Naive thymus-derived CD4-positive, alpha-beta T cell (primary cell): ENCODE data around the gene PLBD2. TPM values are rescaled to one million over a fixed set of nuclear protein-coding genes. Genes with fewer than 3 reads are reported as not detected.

Source experiments
- ATAC-seq: fragments of 150-1000 bp; cut with Tn5 transposase; 2 replicates; pipeline ENCODE4 v1.10.0; 2021; ENCODE audit warnings: mild to moderate bottlenecking, moderate library complexity
- CTCF ChIA-PET: fragments of 350-600 bp; sonication (Branson Sonifier 250); formaldehyde crosslinking; loops from one replicate; lab custom pipeline; 2021; ENCODE audit warnings: antibody characterized with exemption; lab: Charles Lee
- POLR2A ChIA-PET: fragments of 350-600 bp; sonication (Branson Sonifier 250); formaldehyde crosslinking; loops from one replicate; lab custom pipeline; 2021; ENCODE audit warnings: antibody characterized with exemption, inconsistent platforms; lab: Charles Lee
- DNase-seq, 9 donors: peaks; one replicate each; pipeline versions ENCODE4 v3.0.0 to v3.0.0-alpha.2; 2020 to 2022; ENCODE audit warnings: mixed read lengths in 1 of 9
- H3K27ac ChIP-seq: one replicate; pipeline ENCODE4 v1.7.0; 2013; ENCODE audit warnings: mild to moderate bottlenecking, low read depth, low read length, moderate library complexity
- H3K27me3 ChIP-seq, 2 donors: one replicate each; pipeline ENCODE4 v1.7.0; 2013; ENCODE audit warnings: low read length in 2 of 2, mild to moderate bottlenecking in 2 of 2, moderate library complexity in 2 of 2; ENCODE audit not compliant: control insufficient read depth in 2 of 2, insufficient read depth in 2 of 2
- H3K36me3 ChIP-seq, 3 experiments: 1 replicate in 2 of 3; 2 replicates in 1 of 3; pipeline ENCODE4 v1.7.0; 2013; ENCODE audit warnings: low read length in 3 of 3, mild to moderate bottlenecking in 3 of 3, moderate library complexity in 1 of 3; ENCODE audit not compliant: insufficient read depth in 3 of 3, control insufficient read depth in 2 of 3
- H3K4me1 ChIP-seq, 2 donors: one replicate each; pipeline ENCODE4 v1.7.0; 2013; ENCODE audit warnings: low read length in 2 of 2, mild to moderate bottlenecking in 2 of 2, moderate library complexity in 1 of 2; ENCODE audit not compliant: control insufficient read depth in 2 of 2, insufficient read depth in 2 of 2
- H3K4me3 ChIP-seq: 2 replicates; pipeline ENCODE4 v1.7.0; 2013; ENCODE audit warnings: mild to moderate bottlenecking, low read length
- H3K9me3 ChIP-seq, 3 experiments: 1 replicate in 2 of 3; 2 replicates in 1 of 3; pipeline ENCODE4 v1.7.0; 2013; ENCODE audit warnings: low read length in 3 of 3; ENCODE audit not compliant: control insufficient read depth in 2 of 3
- H3K27ac Mint-ChIP-seq, 9 donors: one replicate each; pipeline ENCODE4 v1.8.0; 2020 to 2022; ENCODE audit warnings: mixed read lengths in 9 of 9, mild to moderate bottlenecking in 8 of 9, moderate library complexity in 5 of 9, inconsistent platforms in 2 of 9
- H3K27me3 Mint-ChIP-seq, 5 donors: one replicate each; pipeline ENCODE4 v1.8.0; 2021 to 2022; ENCODE audit warnings: mixed read lengths in 5 of 5, mild to moderate bottlenecking in 1 of 5
- H3K36me3 Mint-ChIP-seq, 5 donors: one replicate each; pipeline ENCODE4 v1.8.0; 2020 to 2022; ENCODE audit warnings: mixed read lengths in 5 of 5, mild to moderate bottlenecking in 3 of 5, inconsistent platforms in 1 of 5
- H3K4me1 Mint-ChIP-seq, 7 donors: one replicate each; pipeline ENCODE4 v1.8.0; 2020 to 2022; ENCODE audit warnings: mixed read lengths in 7 of 7, mild to moderate bottlenecking in 3 of 7, inconsistent platforms in 1 of 7
- H3K4me3 Mint-ChIP-seq, 10 donors: one replicate each; pipeline ENCODE4 v1.8.0; 2020 to 2022; ENCODE audit warnings: mild to moderate bottlenecking in 10 of 10, mixed read lengths in 10 of 10, moderate library complexity in 6 of 10, inconsistent platforms in 2 of 10
- H3K9me3 Mint-ChIP-seq, 11 donors: one replicate each; pipeline ENCODE4 v1.8.0; 2020 to 2022; ENCODE audit warnings: mixed read lengths in 11 of 11, mild to moderate bottlenecking in 4 of 11, inconsistent platforms in 1 of 11, moderate library complexity in 1 of 11
- intact Hi-C, 2 donors: fragments of 100-400 bp; cut with micrococcal nuclease; formaldehyde crosslinking; loops; one replicate each; pipeline ENCODE4 v1.15.1; 2023
- polyA plus RNA-seq, 2 donors: library from polyadenylated mRNA; unstranded; fragments of 300-500 nt; fragmentation: Illumina TruSeq; gene quantifications; one replicate each; pipeline ENCODE4 v1.2.3, GENCODE V29; 2021
- total RNA-seq, 6 experiments: library from RNA in 5 of 6; stranded (reverse) in 5 of 6; gene quantifications; 1 replicate in 5 of 6; 2 replicates in 1 of 6; pipeline ENCODE4 v1.2.3 and lab custom pipeline; 2021 to 2026

Gene PLBD2
- total and polyA plus RNA-seq, 7 experiments from 2014 or later, result 7.8 to 25.4 (median 13.3) TPM

DNA sequence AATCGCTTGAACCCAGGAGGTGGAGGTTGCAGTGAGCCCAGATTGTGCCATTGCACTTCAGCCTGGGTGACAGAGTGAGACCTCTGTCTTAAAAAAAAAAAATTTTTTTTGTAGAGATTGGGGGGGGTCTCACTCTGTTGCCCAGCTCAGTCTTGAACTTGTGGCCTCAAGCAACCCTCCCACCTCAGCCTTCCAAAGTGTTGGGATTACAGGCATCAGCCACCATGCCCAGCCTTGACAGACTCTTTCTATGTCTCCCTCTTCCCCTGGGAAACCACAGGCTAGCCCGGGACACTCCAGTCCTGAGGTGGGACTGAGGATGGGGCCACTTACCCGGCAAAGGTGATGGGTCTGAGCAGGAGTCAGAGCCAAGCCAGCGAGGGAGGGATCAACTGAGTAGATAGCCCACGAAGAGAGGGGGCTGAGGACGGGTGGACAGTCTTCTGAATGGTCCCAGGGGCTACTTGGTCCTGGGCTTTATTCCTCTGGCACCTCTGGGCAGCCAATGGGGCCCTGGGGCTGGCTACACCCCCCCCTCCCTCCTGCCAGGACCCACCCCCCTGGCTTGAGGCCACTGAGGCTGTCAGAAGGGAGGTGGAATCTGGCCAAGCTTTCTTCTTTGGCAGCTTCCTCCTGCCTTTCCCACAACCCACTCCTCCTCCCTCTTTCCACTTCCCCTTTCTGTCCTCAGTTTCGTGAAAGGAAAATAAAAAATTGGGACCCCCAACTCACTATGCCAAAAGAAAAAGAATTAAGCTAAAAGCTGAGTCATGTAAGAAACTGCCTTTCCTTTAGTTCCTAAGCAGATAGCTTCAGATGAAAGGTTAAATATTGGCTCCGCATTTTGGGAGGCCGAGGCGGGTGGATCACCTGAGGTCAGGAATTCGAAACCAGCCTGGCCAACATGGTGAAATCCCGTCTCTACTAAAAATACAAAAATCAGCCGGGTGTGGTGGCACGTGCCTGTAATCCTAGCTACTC lies 45.3 kb downstream of the PLBD2 start, which contains the start of gene SDS:
SDS (minus strand) TSS at position 453 of the 981 bp plus-strand sequence. CDS start 4,179 bp downstream, outside the sequence.
- Mint-ChIP-seq H3K4me3 (no peak within 1 kb of the TSS), H3K27ac (no peak within 1 kb of the TSS), H3K27me3 (peaks cover 0 to 16% (median 10%) of the 10 kb centered on the region in 5 donors), H3K9me3 (no peaks in the 10 kb centered on the region), H3K4me1 (peaks cover 0 to 6% (median 0%) of the 10 kb centered on the region in 7 donors), H3K36me3 (peaks cover 0 to 4% (median 0%) of the 10 kb centered on the region in 5 donors)
- Histone ChIP-seq H3K36me3 (no peaks in the 10 kb centered on the region), H3K27ac (no peak within 1 kb of the TSS), H3K4me3 (no peak within 1 kb of the TSS), H3K4me1 (no peaks in the 10 kb centered on the region), H3K9me3 (no peaks in the 10 kb centered on the region), H3K27me3 (no peaks in the 10 kb centered on the region)
- POLR2A ChIA-PET, result no interaction called here
- CTCF ChIA-PET, result no interaction called here
- intact Hi-C loops, result no loop called here
- DNase-seq (no peak), ATAC-seq (peak; percentile 29)

DNA sequence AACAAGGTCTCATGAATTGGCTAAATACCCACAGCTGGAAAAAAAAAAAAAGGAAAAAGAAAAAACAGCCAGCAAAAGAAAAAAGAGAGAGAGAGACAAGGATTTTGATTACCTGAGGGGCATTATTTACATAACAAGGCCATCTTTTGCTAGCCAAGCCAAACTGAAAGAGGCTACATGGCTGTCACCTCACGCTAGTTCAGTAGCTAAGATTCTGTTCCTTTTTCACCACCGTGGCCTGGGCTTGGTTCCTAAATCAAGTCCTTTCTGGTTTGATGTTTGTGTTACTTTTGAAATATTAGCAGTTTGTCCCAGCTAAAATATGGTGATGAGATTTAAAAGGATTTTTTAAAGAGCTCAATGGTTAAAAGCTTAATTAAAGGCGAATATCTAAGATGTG lies 47.3 kb downstream of the PLBD2 start:
- ATAC-seq (no peak), DNase-seq (no peak)
- Mint-ChIP-seq H3K27ac (no peak overlapping the region), H3K27me3 (peaks cover 0 to 19% (median 5%) of the 10 kb centered on the region in 5 donors), H3K4me3 (no peak overlapping the region), H3K36me3 (peaks cover 0 to 4% (median 0%) of the 10 kb centered on the region in 5 donors), H3K9me3 (no peaks in the 10 kb centered on the region), H3K4me1 (peaks cover 0 to 8% (median 0%) of the 10 kb centered on the region in 7 donors)
- Histone ChIP-seq H3K4me3 (no peak overlapping the region), H3K27ac (no peak overlapping the region), H3K27me3 (no peaks in the 10 kb centered on the region), H3K9me3 (no peaks in the 10 kb centered on the region), H3K4me1 (no peaks in the 10 kb centered on the region), H3K36me3 (no peaks in the 10 kb centered on the region)
- ChIA-PET POLR2A (no interaction called here), CTCF (interaction anchor here (0.6 kb wide), 1 partner anchor 51 kb away, joined by 4 read pairs; no protein-coding TSS in a partner anchor)
- intact Hi-C loops, result no loop called here

DNA sequence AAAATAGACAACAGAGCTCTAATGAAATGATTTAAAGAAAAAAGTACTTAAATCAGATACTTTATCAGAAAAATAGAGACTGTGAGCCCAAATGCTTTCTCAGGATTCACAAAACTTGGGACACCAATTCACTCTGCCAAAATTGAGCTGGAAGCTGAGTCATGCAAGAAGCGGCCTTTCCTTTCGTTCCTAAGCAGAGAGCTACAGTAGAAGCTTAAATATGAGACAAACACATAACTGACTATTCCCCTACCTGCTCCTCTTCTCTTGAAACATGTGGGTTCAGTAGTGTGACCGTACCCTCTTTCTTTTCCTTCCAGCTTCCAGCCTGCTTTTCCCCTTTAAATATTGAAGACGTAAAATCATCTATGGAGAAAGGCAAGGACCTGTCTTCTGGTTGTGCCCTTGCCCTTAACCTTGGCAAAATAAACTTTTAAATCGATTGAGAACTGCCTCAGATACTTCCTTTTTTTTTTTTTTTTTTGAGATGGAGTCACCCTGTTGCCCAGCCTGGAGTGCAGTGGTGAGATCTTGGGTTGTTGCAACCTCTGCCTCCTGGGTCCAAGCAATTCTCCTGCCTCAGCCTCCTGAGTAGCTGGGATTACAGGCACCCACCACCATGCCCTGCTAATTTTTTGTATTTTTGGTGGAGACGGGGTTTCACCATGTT lies 49.7 kb downstream of the PLBD2 start:
- DNase-seq (no peak), ATAC-seq (no peak)
- Histone ChIP-seq H3K4me3 (no peak overlapping the region), H3K4me1 (no peaks in the 10 kb centered on the region), H3K36me3 (no peaks in the 10 kb centered on the region), H3K9me3 (no peaks in the 10 kb centered on the region), H3K27me3 (no peaks in the 10 kb centered on the region), H3K27ac (no peak overlapping the region)
- POLR2A ChIA-PET, result interaction anchor here (0.6 kb wide), 1 partner anchor 12 kb away, joined by 3 read pairs; no protein-coding TSS in a partner anchor
- peaks cover 0 to 20% (median 5%) of the 10 kb centered on the region in 5 donors for H3K27me3 Mint-ChIP-seq
- no peaks in the 10 kb centered on the region for H3K9me3 Mint-ChIP-seq
- H3K36me3 Mint-ChIP-seq, result peaks cover 0 to 4% (median 0%) of the 10 kb centered on the region in 5 donors
- H3K4me3 Mint-ChIP-seq, result no peak overlapping the region
- CTCF ChIA-PET, result no interaction called here
- H3K27ac Mint-ChIP-seq, result no peak overlapping the region
- peaks cover 0 to 8% (median 0%) of the 10 kb centered on the region in 7 donors for H3K4me1 Mint-ChIP-seq
- intact Hi-C loops, result no loop called here

DNA sequence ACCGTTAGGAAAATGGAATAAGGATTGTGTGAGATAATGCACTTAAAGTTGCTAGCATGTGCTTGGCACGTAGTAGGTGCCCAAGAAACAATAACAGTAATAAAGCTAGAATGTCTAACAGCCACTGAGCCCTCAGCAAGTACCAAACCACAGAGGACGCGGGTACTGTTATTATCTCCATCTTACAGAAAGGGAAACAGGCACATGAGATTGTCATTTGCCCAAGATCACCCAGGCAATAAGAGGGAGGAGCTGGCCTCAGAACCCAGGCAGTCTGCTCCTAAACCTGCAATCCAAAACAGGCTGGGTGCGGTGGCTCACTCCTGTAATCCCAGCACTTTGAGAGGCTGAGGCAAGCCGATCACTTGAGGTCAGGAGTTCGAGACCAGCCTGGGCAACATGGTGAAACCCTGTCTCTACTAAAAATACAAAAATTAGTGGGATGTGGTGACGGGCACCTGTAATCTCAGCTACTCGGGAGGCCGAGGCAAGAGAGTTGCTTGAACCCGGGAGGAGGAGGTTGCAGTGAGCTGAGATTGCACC lies 50.4 kb downstream of the PLBD2 start:
- Mint-ChIP-seq H3K27ac (no peak overlapping the region), H3K4me1 (peaks cover 0 to 8% (median 0%) of the 10 kb centered on the region in 7 donors), H3K36me3 (peaks cover 0 to 4% (median 0%) of the 10 kb centered on the region in 5 donors), H3K9me3 (no peaks in the 10 kb centered on the region), H3K4me3 (no peak overlapping the region), H3K27me3 (peaks cover 0 to 20% (median 5%) of the 10 kb centered on the region in 5 donors)
- Histone ChIP-seq H3K9me3 (no peaks in the 10 kb centered on the region), H3K36me3 (no peaks in the 10 kb centered on the region), H3K27ac (no peak overlapping the region), H3K27me3 (no peaks in the 10 kb centered on the region), H3K4me1 (no peaks in the 10 kb centered on the region), H3K4me3 (no peak overlapping the region)
- intact Hi-C loops, result no loop called here
- DNase-seq (no peak), ATAC-seq (no peak)
- CTCF ChIA-PET, result no interaction called here
- POLR2A ChIA-PET, result no interaction called here

DNA sequence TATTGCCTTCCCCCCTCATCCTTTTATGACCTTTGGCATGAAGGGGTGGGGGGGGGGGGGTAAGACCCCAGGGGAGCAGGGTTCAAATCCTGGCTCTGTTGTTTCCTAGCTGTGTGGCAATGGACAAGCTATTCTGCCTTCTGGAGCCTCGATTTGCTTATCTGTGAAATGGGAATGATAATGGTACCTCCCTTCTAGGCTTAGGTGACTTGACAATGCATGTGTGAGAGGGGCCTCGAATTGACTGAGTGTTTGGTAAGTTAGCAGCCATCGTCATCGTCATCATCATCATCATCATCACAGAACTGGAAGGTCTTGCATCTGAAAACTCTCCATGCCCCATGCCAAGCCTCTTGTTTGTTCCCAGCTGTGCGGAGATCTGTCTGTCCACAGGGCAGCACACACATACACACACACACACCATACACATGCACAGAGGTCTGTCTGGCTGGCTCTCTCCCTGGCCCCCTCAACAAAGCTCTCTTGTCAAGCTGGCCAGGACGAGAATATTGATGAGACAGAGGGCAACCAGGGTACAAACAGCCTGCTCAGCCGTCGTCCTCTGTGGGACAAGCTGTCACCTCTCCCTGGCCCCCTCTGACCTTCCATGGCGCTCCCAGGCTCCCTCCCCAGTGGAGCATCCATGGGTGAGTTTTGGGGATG lies 51.2 kb downstream of the PLBD2 start:
- H3K27ac Mint-ChIP-seq, result no peak overlapping the region
- H3K4me1 Mint-ChIP-seq, result peaks cover 0 to 2% (median 0%) of the 10 kb centered on the region in 7 donors
- ChIA-PET CTCF (interaction anchor here (0.7 kb wide), 1 partner anchor 240 kb away, joined by 3 read pairs; no protein-coding TSS in a partner anchor), POLR2A (no interaction called here)
- Histone ChIP-seq H3K27ac (no peak overlapping the region), H3K4me1 (no peaks in the 10 kb centered on the region), H3K9me3 (no peaks in the 10 kb centered on the region), H3K27me3 (no peaks in the 10 kb centered on the region), H3K36me3 (no peaks in the 10 kb centered on the region), H3K4me3 (no peak overlapping the region)
- no peaks in the 10 kb centered on the region for H3K9me3 Mint-ChIP-seq
- H3K4me3 Mint-ChIP-seq, result no peak overlapping the region
- intact Hi-C loops, result no loop called here
- no peak for DNase-seq
- no peaks in the 10 kb centered on the region for H3K36me3 Mint-ChIP-seq
- H3K27me3 Mint-ChIP-seq, result peaks cover 0 to 13% (median 5%) of the 10 kb centered on the region in 5 donors
- no peak for ATAC-seq

DNA sequence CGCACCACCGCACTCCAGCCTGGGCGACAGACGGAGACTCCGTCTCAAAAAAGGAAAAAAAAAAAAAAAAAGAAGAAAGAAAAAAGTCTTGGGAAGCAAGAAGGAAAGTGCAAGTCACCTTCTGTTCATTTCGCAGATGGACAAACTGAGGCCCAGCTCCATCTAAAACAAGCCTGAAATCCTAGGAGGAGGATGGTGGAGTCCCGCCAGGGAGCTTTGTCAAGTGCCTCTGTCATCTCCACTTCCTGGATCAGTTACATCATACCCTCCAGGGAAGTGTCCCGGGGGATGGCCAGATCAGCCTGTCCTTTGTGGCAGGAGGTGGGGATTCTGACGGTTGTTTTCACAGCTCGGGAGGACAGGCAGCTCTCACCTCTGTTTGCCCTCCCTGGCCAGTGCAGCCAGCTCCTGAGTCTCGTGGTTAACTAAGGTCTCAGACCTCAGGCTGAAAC lies 55.1 kb downstream of the PLBD2 start:
- Histone ChIP-seq H3K27me3 (no peaks in the 10 kb centered on the region), H3K27ac (no peak overlapping the region), H3K4me1 (no peaks in the 10 kb centered on the region), H3K36me3 (no peaks in the 10 kb centered on the region), H3K9me3 (no peaks in the 10 kb centered on the region), H3K4me3 (no peak overlapping the region)
- CTCF ChIA-PET, result interaction anchor here (1.3 kb wide), 1 partner anchor 32 kb away, joined by 3 read pairs; no protein-coding TSS in a partner anchor
- POLR2A ChIA-PET, result no interaction called here
- Mint-ChIP-seq H3K27ac (no peak overlapping the region), H3K4me3 (no peak overlapping the region), H3K36me3 (no peaks in the 10 kb centered on the region), H3K4me1 (peaks cover 0 to 2% (median 0%) of the 10 kb centered on the region in 7 donors), H3K9me3 (peaks cover 0 to 2% (median 0%) of the 10 kb centered on the region in 11 donors), H3K27me3 (peaks cover 0 to 16% (median 4%) of the 10 kb centered on the region in 5 donors)
- DNase-seq (no peak), ATAC-seq (no peak)
- intact Hi-C loops, result no loop called here
